HL-60/S4 treated with retinoic acid at 250 ng/mL for 4 days and 3 days (cell line): ENCODE data around the gene ALPK3.

Experiments used
- in situ Hi-C: fragments of 300-500 bp; cut with MboI; formaldehyde crosslinking; loops from 2 replicates; pipeline ENCODE4 v1.7.0; 2022; ENCODE audit warnings: low sequenced_read_pairs

The ALPK3 gene

GRCh38 chr15:84913360-84913723 is 96.2 kb downstream of the ALPK3 start:
- in situ Hi-C loops = no loop called here

- in situ Hi-C loops = no loop called here
Measured at GRCh38 chr15:84914351-84914750, 97.2 kb downstream of the ALPK3 start.

DNA sequence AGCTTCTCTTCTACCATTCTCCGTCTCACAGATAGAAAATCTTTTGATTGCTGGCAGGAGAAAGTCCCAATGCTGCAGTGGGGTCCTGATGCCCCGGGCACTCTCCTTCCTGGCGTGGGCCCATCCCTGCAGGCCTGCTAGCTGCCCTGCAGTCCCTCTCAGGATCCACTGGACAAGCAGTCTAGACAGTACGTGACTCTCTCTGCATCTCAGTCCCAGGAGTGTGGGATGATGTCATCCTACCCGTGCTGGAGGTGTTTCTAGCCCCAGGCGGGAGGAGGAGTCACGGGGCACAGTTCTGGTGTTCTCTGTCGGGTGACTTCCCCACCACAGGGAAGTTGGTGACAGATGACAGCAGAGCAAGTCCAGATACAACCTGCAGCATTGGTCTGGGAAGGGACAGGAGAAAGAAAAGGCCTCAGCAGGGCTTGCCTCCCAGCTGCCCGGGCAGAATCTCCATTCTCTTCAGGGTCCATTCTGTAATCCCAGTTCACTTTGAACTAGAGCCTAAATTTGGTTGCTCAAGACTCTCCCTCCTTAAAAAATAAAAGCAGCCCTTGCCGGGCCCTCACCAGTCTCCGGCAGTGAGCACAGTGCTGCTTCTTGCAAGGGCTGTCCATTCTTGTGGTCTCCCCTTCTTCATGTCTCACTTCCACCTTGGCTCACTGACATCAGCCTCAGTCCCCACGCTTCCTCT is 97.9 kb downstream of the ALPK3 start:
- in situ Hi-C loops = no loop called here

DNA sequence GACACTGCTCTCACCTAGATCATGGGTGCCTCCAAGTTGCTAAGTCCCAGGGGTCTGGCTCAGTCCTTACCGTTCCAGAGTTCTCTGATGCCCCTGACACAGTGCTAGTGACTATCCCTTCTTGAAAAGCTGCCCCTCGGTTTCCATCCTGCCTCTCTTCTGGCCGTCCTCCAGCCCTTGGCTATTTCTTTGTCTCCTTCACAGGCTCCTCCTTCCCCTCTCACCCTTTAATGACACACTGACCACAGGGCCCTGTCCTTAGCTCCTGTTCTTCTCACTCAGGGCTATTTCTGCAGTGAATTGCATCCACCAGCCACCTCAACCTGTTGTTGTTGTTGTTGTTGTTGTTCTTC is 98.4 kb downstream of the ALPK3 start:
- in situ Hi-C loops = no loop called here

GRCh38 chr15:84917452-84917851 is 100.3 kb downstream of the ALPK3 start:
- in situ Hi-C loops = no loop called here

- in situ Hi-C loops = no loop called here
Measured at GRCh38 chr15:84919106-84919667, 102.0 kb downstream of the ALPK3 start.

DNA sequence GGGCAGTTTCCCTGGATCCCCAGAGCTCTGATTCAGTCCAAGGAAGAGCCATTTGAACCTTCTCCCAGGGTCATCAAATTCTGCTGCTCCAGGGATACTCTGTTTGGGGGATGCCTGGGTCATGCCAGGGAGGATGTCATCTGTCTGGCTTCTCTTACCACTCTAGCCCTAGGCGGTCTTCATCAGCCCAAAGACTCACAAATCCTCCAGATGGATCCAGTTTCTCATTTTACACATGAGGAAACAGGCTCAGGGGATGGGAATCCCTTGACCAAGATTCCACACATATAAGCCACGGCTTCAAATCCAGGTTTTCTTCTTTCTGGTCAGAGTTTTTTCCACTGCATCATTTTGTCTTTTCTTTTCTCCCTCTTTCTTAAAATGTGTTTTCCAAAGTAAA is 104.0 kb downstream of the ALPK3 start:
- in situ Hi-C loops = no loop called here

GRCh38 chr15:84922530-84922929 is 105.4 kb downstream of the ALPK3 start:
- in situ Hi-C loops = no loop called here
